OCI-LY3 (cell line): ENCODE results near the gene DRG2.

Source experiments
- H2AFZ ChIP-seq: fragments of 200-600, 300-600 bp; shearing (Covaris generic); 2 replicates; pipeline ENCODE4 v1.6.0; 2014; ENCODE audit warnings: antibody characterized with exemption, low read depth, low read length
- H3K27ac ChIP-seq: fragments of 200-600, 300-600 bp; sonication (generic); 2 replicates; pipeline ENCODE4 v1.5.1; 2014; ENCODE audit warnings: mild to moderate bottlenecking, low read length, moderate library complexity, mixed read lengths
- H3K27me3 ChIP-seq: fragments of 200-600, 300-600 bp; sonication (generic); 2 replicates; pipeline ENCODE4 v1.6.1; 2014; ENCODE audit warnings: low read depth, low read length, mixed read lengths
- H3K36me3 ChIP-seq: fragments of 200-600, 300-600 bp; sonication (generic); replicated peaks from 2 replicates; pipeline ENCODE3; 2014; ENCODE audit warnings: low read depth, low read length, mixed read lengths
- H3K4me1 ChIP-seq: fragments of 300-600, 200-600 bp; sonication (generic); 2 replicates; pipeline ENCODE4 v1.6.1; 2014; ENCODE audit warnings: low read length, mixed read lengths
- H3K4me2 ChIP-seq: fragments of 200-600, 300-600 bp; sonication (generic); 2 replicates; pipeline ENCODE4 v1.6.1; 2014; ENCODE audit warnings: low read length, mixed read lengths
- H3K4me3 ChIP-seq: fragments of 300-600, 200-600 bp; sonication (generic); 2 replicates; pipeline ENCODE4 v1.5.1; 2014; ENCODE audit warnings: antibody characterized with exemption, mild to moderate bottlenecking, low read length, moderate library complexity
- H3K79me2 ChIP-seq: fragments of 300-600, 200-600 bp; shearing (Covaris generic); 2 replicates; pipeline ENCODE4 v1.6.1; 2014; ENCODE audit warnings: mild to moderate bottlenecking, low read length, mixed read lengths
- H3K9ac ChIP-seq: fragments of 300-600, 200-600 bp; shearing (Covaris generic); 2 replicates; pipeline ENCODE4 v1.6.0; 2014; ENCODE audit warnings: mild to moderate bottlenecking, low read length, moderate library complexity
- H3K9me3 ChIP-seq: fragments of 200-600, 300-600 bp; shearing (Covaris generic); 2 replicates; pipeline ENCODE4 v1.6.1; 2014; ENCODE audit warnings: low read length, mixed read lengths; ENCODE audit not compliant: insufficient read depth
- H4K20me1 ChIP-seq: fragments of 200-600, 300-600 bp; sonication (generic); 2 replicates; pipeline ENCODE4 v1.6.1; 2016; ENCODE audit warnings: low read length, mixed read lengths; ENCODE audit not compliant: insufficient read depth
- EZH2phosphoT487 ChIP-seq: fragments of 200-600 bp; shearing (Covaris generic); IDR thresholded peaks from 2 replicates; pipeline ENCODE4 v1.6.1; 2018; ENCODE audit warnings: antibody characterized with exemption, mixed run types, low read depth
- TF ChIP-seq, protein P1 (sequence below): fragments of 200-600, 300-600 bp; sonication (generic); IDR thresholded peaks from 2 replicates; pipeline ENCODE4 v1.5.1; 2014; ENCODE audit warnings: antibody characterized with exemption, low read length, low read depth

The DRG2 gene

DNA sequence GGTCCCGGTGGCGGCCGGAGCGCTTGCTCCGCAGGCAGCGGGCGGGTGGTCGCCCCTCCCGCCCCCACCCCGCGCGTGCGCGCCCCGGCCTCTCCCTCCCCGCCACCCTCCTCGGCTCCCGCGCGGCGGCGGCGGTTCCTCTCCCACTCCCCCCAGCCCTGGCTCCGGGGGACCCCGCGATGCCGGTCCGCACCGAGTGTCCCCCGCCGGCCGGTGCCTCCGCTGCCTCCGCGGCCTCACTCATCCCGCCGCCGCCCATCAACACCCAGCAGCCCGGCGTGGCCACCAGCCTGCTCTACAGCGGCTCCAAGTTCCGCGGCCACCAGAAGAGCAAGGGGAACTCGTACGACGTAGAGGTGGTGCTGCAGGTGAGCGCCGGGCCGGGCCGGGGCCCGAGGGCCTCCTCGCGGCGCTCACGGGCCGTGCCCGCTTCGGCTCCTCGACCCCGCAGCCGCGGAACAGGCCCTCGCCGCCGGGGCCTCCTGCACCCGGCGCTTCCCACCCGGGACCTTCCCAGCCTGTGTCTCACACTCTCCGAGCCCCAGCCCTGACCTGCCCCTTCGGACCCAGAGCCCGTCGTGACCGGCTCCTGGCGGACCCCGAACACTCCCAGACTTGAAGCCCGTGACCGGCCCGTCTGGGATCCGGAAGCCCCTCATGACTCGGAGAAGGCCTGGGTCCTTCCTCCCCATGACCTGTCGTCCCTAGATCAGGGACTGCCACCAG lies 48.0 kb upstream of the DRG2 start:
- Histone ChIP-seq H4K20me1 (no peaks in the 10 kb centered on the region), H2AFZ (no peak overlapping the region), H3K9ac (peak overlapping the region; percentile 63), H3K4me1 (peaks cover 11% of the 10 kb centered on the region), H3K4me2 (peak overlapping the region; percentile 75), H3K36me3 (no peaks in the 10 kb centered on the region), H3K27ac (no peak overlapping the region), H3K4me3 (peak overlapping the region; percentile 92), H3K27me3 (no peaks in the 10 kb centered on the region), H3K9me3 (no peaks in the 10 kb centered on the region), H3K79me2 (peaks cover 27% of the 10 kb centered on the region)
- no peak for TF ChIP-seq EZH2phosphoT487
- TF ChIP-seq, protein P1, sequence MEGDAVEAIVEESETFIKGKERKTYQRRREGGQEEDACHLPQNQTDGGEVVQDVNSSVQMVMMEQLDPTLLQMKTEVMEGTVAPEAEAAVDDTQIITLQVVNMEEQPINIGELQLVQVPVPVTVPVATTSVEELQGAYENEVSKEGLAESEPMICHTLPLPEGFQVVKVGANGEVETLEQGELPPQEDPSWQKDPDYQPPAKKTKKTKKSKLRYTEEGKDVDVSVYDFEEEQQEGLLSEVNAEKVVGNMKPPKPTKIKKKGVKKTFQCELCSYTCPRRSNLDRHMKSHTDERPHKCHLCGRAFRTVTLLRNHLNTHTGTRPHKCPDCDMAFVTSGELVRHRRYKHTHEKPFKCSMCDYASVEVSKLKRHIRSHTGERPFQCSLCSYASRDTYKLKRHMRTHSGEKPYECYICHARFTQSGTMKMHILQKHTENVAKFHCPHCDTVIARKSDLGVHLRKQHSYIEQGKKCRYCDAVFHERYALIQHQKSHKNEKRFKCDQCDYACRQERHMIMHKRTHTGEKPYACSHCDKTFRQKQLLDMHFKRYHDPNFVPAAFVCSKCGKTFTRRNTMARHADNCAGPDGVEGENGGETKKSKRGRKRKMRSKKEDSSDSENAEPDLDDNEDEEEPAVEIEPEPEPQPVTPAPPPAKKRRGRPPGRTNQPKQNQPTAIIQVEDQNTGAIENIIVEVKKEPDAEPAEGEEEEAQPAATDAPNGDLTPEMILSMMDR, result no peak

GRCh38 chr17:18040261-18040858 lies 47.4 kb upstream of the DRG2 start:
- no peaks in the 10 kb centered on the region for H3K27me3 ChIP-seq
- H3K9ac ChIP-seq, result peak overlapping the region; percentile 63
- no peaks in the 10 kb centered on the region for H4K20me1 ChIP-seq
- H3K36me3 ChIP-seq, result no peaks in the 10 kb centered on the region
- peaks cover 11% of the 10 kb centered on the region for H3K4me1 ChIP-seq
- no peaks in the 10 kb centered on the region for H3K9me3 ChIP-seq
- peaks cover 27% of the 10 kb centered on the region for H3K79me2 ChIP-seq
- no peak overlapping the region for H2AFZ ChIP-seq
- TF ChIP-seq, protein P1, result no peak
- no peak for TF ChIP-seq EZH2phosphoT487
- H3K4me2 ChIP-seq, result peak overlapping the region; percentile 75
- no peak overlapping the region for H3K27ac ChIP-seq
- H3K4me3 ChIP-seq, result peak overlapping the region; percentile 92

DNA sequence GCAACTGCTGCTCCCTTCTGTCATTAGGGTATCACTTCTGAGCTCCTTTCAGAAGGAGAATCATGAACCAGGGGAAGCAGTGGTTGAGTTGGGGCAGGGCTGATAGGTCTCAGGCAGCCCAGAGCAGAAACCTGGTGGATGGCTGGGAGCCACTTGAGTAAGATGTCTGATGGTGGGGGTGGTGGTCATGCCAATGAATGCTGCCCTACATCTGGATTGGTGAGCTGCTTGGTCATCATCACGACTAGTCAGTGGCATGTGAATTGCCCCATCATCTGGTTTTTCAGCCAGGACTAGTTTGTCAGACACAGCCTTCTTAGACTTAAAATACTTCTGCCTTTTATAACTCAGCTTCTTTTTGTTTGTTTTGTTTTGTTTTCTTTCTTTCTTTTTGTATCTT lies 46.0 kb upstream of the DRG2 start:
- peaks cover 27% of the 10 kb centered on the region for H3K79me2 ChIP-seq
- no peak overlapping the region for H3K4me3 ChIP-seq
- no peaks in the 10 kb centered on the region for H3K27me3 ChIP-seq
- no peaks in the 10 kb centered on the region for H3K9me3 ChIP-seq
- no peak overlapping the region for H2AFZ ChIP-seq
- H3K36me3 ChIP-seq, result no peaks in the 10 kb centered on the region
- TF ChIP-seq, protein P1, result no peak
- no peak for TF ChIP-seq EZH2phosphoT487
- no peak overlapping the region for H3K27ac ChIP-seq
- no peak overlapping the region for H3K4me2 ChIP-seq
- H3K4me1 ChIP-seq, result peaks cover 11% of the 10 kb centered on the region
- no peaks in the 10 kb centered on the region for H4K20me1 ChIP-seq
- H3K9ac ChIP-seq, result no peak overlapping the region

DNA sequence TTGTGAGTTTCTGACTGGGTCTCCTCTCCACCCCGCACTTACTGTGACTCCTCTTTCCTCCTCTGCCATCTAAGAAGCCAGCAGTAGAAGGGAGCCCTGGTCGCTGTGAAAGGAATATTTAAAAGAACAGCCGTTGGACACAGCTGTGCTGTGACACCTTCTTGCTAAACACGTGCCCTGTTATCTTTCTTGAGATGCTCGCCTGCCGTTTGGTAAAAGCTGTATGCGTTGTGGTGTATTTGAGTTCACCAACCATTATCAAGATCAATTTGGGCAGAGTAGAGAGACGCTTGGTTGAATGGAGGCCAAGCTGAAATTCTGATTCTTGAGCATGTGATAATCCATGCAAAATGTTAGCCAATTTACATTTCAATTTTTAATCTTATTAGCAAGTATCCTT lies 44.8 kb upstream of the DRG2 start:
- H3K79me2 ChIP-seq, result peaks cover 18% of the 10 kb centered on the region
- no peak overlapping the region for H3K27ac ChIP-seq
- no peaks in the 10 kb centered on the region for H4K20me1 ChIP-seq
- H3K4me3 ChIP-seq, result no peak overlapping the region
- H3K9ac ChIP-seq, result no peak overlapping the region
- no peaks in the 10 kb centered on the region for H3K36me3 ChIP-seq
- H2AFZ ChIP-seq, result no peak overlapping the region
- H3K4me2 ChIP-seq, result no peak overlapping the region
- no peaks in the 10 kb centered on the region for H3K9me3 ChIP-seq
- TF ChIP-seq EZH2phosphoT487, result no peak
- TF ChIP-seq, protein P1, result no peak
- peaks cover 3% of the 10 kb centered on the region; the same call in 1 of the 2 replicates for H3K4me1 ChIP-seq
- no peaks in the 10 kb centered on the region for H3K27me3 ChIP-seq
